Urothelium cell line (cell line): ENCODE measurements around the gene MAGEB4.
A peak's percentile ranks its signal among the peaks of the same experiment; 100 is the strongest.

Experiments used
- DNase-seq: peaks from one replicate; pipeline ENCODE4 v3.0.0; 2011; ENCODE audit warnings: low spot score, mixed read lengths
- FAIRE-seq: peaks from 2 replicates; lab custom pipeline; 2011; peaks lifted over from hg19 to GRCh38; lab: Jason Lieb, UNC

MAGEB4 gene

DNA sequence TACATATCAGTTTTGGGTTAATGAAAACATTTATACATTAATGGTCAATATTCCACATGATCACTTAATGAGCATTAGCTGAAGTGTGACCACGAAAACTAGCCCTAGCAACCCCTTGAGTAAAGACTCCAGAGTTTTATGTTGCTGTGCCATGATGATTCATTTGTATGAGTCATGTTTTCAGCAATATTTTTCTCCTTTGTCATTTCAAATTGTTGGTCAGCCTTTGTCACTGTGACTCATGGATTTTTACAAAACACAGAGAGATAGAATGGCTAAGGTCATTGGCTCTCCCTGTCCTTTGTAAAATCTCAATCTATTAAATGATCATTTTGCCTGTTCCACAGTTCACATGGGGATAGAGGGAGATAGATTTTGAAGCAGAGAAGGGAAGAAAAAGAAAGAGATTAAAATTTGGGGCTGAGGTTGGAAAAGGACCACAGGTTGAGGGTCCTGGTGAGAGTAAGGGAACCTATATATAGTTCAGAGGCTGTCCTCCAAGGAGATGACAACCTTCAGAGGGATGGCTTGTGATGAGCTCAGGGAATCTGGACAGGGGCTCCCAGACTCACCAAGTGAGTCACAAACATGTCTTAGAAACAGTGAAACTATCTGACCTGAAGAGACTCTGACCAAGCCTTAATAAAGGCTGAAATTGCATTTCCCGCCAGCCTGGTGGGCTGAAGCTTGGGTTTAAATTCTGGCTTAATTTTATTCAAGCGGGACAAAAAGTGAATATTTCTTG is 41.8 kb downstream of the MAGEB4 start:
- FAIRE-seq (no peak), DNase-seq (peak; percentile 25)
